ENCODE results near the gene BEAN1. TPM values are rescaled to one million over a fixed set of nuclear protein-coding genes. Genes with fewer than 3 reads are reported as not detected.
"Not testable (repeated sequence)": the region's sequence is repeated elsewhere in the genome, so short reads cannot be mapped to it uniquely, and the experiment has no call there.

The BEAN1 gene
- total and polyA plus RNA-seq, 8 donors: 0.40 to 3.7 (median 0.55) TPM; not detected in 5

DNA sequence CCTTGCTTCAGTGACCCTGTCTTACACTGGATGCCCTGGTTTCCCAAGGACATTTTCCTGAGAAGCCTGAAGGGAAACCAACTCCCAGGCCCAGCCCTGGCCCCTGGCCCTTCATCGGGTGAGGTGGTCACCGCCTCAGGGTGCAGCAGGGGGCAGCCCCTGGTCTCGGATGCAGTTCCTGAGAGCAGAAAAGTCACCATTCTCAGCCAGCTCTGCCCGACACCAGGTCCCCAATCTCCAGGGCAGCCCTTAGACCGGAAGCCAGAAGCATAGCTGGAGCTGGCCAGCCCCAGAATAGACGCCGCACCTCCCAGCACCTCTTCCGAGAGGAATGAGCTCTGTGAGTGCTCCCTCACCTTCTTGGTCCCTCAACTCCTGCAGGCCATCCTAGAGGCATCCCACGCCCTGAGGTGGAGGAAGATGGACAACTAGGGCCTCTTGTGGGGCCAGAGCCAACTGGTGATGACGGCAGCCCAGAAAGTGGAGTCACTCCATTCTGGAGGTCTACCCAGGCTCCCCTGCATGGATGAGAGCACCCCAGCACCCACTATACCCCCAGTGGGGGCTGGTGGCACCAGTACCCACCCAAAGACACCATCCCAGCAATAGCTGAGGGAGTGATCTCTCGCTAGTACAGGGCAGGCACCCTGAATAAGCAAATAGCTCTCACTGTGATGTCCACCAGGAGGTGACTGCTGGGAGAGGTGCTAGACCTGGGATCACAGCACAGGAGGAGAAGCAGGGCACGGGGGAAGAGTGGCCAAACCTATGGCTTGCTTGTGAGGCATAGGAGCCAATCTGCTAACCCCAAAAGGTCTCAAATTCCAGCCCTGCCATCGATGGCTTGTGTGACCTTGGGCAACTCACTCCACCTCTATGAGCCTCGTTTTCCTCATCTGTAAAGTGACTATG, 66.7 kb downstream of the BEAN1 start:
- H3K9me3 ChIP-seq: no peaks in the 10 kb centered on the region

GRCh38 chr16:66494916-66495315, 67.8 kb downstream of the BEAN1 start:
- Histone ChIP-seq H3K4me1 (peaks cover 0 to 10% (median 4%) of the 10 kb centered on the region in 4 donors), H3K27ac (no peak overlapping the region), H3K4me3 (no peak overlapping the region), H3K27me3 (no peaks in the 10 kb centered on the region), H3K36me3 (peaks cover 0 to 7% (median 3%) of the 10 kb centered on the region in 4 donors), H3K9me3 (no peaks in the 10 kb centered on the region)
- no peak for TF ChIP-seq POLR2A (IDR thresholded peaks at IDR 0.05)
- TF ChIP-seq, protein P1, sequence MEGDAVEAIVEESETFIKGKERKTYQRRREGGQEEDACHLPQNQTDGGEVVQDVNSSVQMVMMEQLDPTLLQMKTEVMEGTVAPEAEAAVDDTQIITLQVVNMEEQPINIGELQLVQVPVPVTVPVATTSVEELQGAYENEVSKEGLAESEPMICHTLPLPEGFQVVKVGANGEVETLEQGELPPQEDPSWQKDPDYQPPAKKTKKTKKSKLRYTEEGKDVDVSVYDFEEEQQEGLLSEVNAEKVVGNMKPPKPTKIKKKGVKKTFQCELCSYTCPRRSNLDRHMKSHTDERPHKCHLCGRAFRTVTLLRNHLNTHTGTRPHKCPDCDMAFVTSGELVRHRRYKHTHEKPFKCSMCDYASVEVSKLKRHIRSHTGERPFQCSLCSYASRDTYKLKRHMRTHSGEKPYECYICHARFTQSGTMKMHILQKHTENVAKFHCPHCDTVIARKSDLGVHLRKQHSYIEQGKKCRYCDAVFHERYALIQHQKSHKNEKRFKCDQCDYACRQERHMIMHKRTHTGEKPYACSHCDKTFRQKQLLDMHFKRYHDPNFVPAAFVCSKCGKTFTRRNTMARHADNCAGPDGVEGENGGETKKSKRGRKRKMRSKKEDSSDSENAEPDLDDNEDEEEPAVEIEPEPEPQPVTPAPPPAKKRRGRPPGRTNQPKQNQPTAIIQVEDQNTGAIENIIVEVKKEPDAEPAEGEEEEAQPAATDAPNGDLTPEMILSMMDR (IDR thresholded peaks at IDR 0.05): no peak
- no peak for TF ChIP-seq POLR2AphosphoS5 (IDR thresholded peaks at IDR 0.05)
- TF ChIP-seq EP300 (IDR thresholded peaks at IDR 0.05): no peak
- WGBS, 5 donors: 93 to 100% (median 97%) methylated on average over 2 of the region's 2 CpGs
- intact Hi-C loops (cut with DNase I; ENCODE audit: low total_unique reads): no loop called here
- peak in 1 of 2 donors; percentile 8 for DNase-seq

More for the DNA sequence above, 66.7 kb downstream of the BEAN1 start:
- TF ChIP-seq POLR2A (IDR thresholded peaks at IDR 0.05) (no peak), EP300 (IDR thresholded peaks at IDR 0.05) (no peak), POLR2AphosphoS5 (IDR thresholded peaks at IDR 0.05) (no peak)
- TF ChIP-seq, protein P1 (IDR thresholded peaks at IDR 0.05): no peak
- Histone ChIP-seq H3K36me3 (peaks cover 0 to 7% (median 3%) of the 10 kb centered on the region in 4 donors), H3K27ac (no peak overlapping the region), H3K4me3 (no peak overlapping the region), H3K4me1 (peaks cover 0 to 10% (median 4%) of the 10 kb centered on the region in 4 donors), H3K27me3 (no peaks in the 10 kb centered on the region)
- WGBS, 5 donors: 88 to 97% (median 93%) methylated on average over 11 to 14 of the region's 14 CpGs
- intact Hi-C loops (cut with DNase I; ENCODE audit: low total_unique reads): no loop called here
- peak in 1 of 2 donors; percentile 17 for DNase-seq

- no peak overlapping the region for H3K4me3 ChIP-seq
- DNase-seq: no peak
- H3K9me3 ChIP-seq: no peaks in the 10 kb centered on the region
- peaks cover 0 to 7% (median 3%) of the 10 kb centered on the region in 4 donors for H3K36me3 ChIP-seq
- H3K4me1 ChIP-seq: peaks cover 0 to 10% (median 4%) of the 10 kb centered on the region in 4 donors
- intact Hi-C loops (cut with DNase I; ENCODE audit: low total_unique reads): no loop called here
- H3K27me3 ChIP-seq: no peaks in the 10 kb centered on the region
- no peak overlapping the region for H3K27ac ChIP-seq
- WGBS, 5 donors: 89 to 98% (median 96%) methylated on average over 2 of the region's 2 CpGs
- no peak for TF ChIP-seq EP300 (IDR thresholded peaks at IDR 0.05)
- TF ChIP-seq POLR2A (IDR thresholded peaks at IDR 0.05): no peak
- TF ChIP-seq, protein P1 (IDR thresholded peaks at IDR 0.05): no peak
- TF ChIP-seq POLR2AphosphoS5 (IDR thresholded peaks at IDR 0.05): no peak
These were observed 68.3 kb downstream of the BEAN1 start for GRCh38 chr16:66495440-66495839.

DNA sequence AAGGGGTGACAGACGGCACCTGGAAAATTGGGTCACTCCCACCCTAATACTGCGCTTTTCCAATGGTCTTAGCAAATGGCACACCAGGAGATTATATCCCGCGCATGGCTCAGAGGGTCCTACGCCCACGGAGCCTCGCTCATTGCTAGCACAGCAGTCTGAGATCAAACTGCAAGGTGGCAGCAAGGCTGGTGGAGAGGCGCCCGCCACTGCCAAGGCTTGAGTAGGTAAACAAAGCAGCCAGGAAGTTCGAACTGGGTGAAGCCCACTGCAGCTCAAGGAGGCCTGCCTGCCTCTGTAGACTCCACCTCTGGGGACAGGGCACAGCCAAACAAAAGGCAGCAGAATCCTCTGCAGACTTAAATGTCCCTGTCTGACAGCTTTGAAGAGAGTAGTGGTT, 69.1 kb downstream of the BEAN1 start:
- H3K27ac ChIP-seq; H3K4me3 ChIP-seq; H3K36me3 ChIP-seq; H3K4me1 ChIP-seq; intact Hi-C loops (cut with DNase I; ENCODE audit: low total_unique reads); H3K9me3 ChIP-seq; H3K27me3 ChIP-seq: not testable (repeated sequence)
- DNase-seq: peak in 1 of 2 donors; percentile 5
- WGBS, 5 donors: 86 to 95% (median 93%) methylated on average over 1 to 8 of the region's 10 CpGs

GRCh38 chr16:66497921-66498320, 70.8 kb downstream of the BEAN1 start:
- H3K27ac ChIP-seq; H3K4me3 ChIP-seq; H3K4me1 ChIP-seq; H3K36me3 ChIP-seq; H3K27me3 ChIP-seq; H3K9me3 ChIP-seq; DNase-seq; intact Hi-C loops (cut with DNase I; ENCODE audit: low total_unique reads): not testable (repeated sequence)
- 83 to 91% (median 84%) methylated on average over 1 of the region's 2 CpGs for WGBS, 5 donors

- H3K4me1 ChIP-seq: peaks cover 0 to 19% (median 11%) of the 10 kb centered on the region in 4 donors
- DNase-seq; intact Hi-C loops (cut with DNase I; ENCODE audit: low total_unique reads); H3K36me3 ChIP-seq; H3K9me3 ChIP-seq; H3K27ac ChIP-seq; H3K4me3 ChIP-seq; H3K27me3 ChIP-seq: not testable (repeated sequence)
- 90 to 96% (median 94%) methylated on average over 3 to 4 of the region's 4 CpGs for WGBS, 5 donors
These were observed 74.5 kb downstream of the BEAN1 start for GRCh38 chr16:66501563-66501962.
